CD4-positive, CD25-positive, alpha-beta regulatory T cell (primary cell): Measurements from ENCODE around the gene ZC3H12A. TPM values are rescaled to one million over a fixed set of nuclear protein-coding genes. Genes with fewer than 3 reads are reported as not detected.

Experiments
- ATAC-seq, 2 donors: fragments of 150-1000 bp; cut with Tn5 transposase; one replicate each; pipeline ENCODE4 v1.10.0; 2021; ENCODE audit warnings: low read depth in 2 of 2, moderate number of reproducible peaks in 2 of 2, moderate library complexity in 1 of 2
- DNase-seq, 3 donors: peaks; one replicate each; pipeline versions ENCODE4 v3.0.0 to v3.0.0-alpha.2; 2012 to 2022; ENCODE audit warnings: mixed read lengths in 1 of 3
- H3K27ac ChIP-seq: one replicate; pipeline ENCODE4 v1.7.0; 2013; ENCODE audit warnings: mild to moderate bottlenecking, low read length; ENCODE audit not compliant: insufficient read depth, poor library complexity, severe bottlenecking
- H3K27me3 ChIP-seq: one replicate; pipeline ENCODE4 v1.7.0; 2013; ENCODE audit warnings: low read length; ENCODE audit not compliant: control insufficient read depth, insufficient read depth
- H3K36me3 ChIP-seq: one replicate; pipeline ENCODE4 v1.7.0; 2013; ENCODE audit warnings: mild to moderate bottlenecking, low read length, moderate library complexity; ENCODE audit not compliant: control insufficient read depth, insufficient read depth
- H3K4me1 ChIP-seq: 2 replicates; pipeline ENCODE4 v1.7.0; 2013; ENCODE audit warnings: mild to moderate bottlenecking, low read length; ENCODE audit not compliant: insufficient read depth, control insufficient read depth, poor library complexity, severe bottlenecking
- H3K4me3 ChIP-seq: one replicate; pipeline ENCODE4 v1.7.0; 2013; ENCODE audit warnings: low read depth, mild to moderate bottlenecking, low read length, moderate library complexity
- H3K9me3 ChIP-seq, 2 experiments: 1 replicate in 1 of 2; 2 replicates in 1 of 2; pipeline ENCODE4 v1.7.0; 2013; ENCODE audit warnings: low read length in 2 of 2, mild to moderate bottlenecking in 1 of 2, moderate library complexity in 1 of 2; ENCODE audit not compliant: control insufficient read depth in 2 of 2
- H3K27ac Mint-ChIP-seq, 3 donors: one replicate each; pipeline ENCODE4 v1.8.0; 2020 to 2022; ENCODE audit warnings: mild to moderate bottlenecking in 3 of 3, mixed read lengths in 3 of 3, moderate library complexity in 2 of 3
- H3K27me3 Mint-ChIP-seq: one replicate; pipeline ENCODE4 v1.8.0; 2022; ENCODE audit warnings: mild to moderate bottlenecking, mixed read lengths
- H3K36me3 Mint-ChIP-seq: one replicate; pipeline ENCODE4 v1.8.0; 2020; ENCODE audit warnings: mixed read lengths
- H3K4me1 Mint-ChIP-seq, 4 donors: one replicate each; pipeline ENCODE4 v1.8.0; 2020 to 2022; ENCODE audit warnings: mixed read lengths in 4 of 4, mild to moderate bottlenecking in 1 of 4
- H3K4me3 Mint-ChIP-seq, 4 donors: one replicate each; pipeline ENCODE4 v1.8.0; 2020 to 2022; ENCODE audit warnings: mild to moderate bottlenecking in 4 of 4, mixed read lengths in 4 of 4, moderate library complexity in 3 of 4
- H3K9me3 Mint-ChIP-seq, 7 donors: one replicate each; pipeline ENCODE4 v1.8.0; 2020 to 2022; ENCODE audit warnings: mixed read lengths in 7 of 7, mild to moderate bottlenecking in 3 of 7, moderate library complexity in 2 of 7
- polyA plus RNA-seq, 4 donors: library from polyadenylated mRNA; unstranded; fragments of 300-500 nt; fragmentation: Illumina TruSeq; gene quantifications; one replicate each; pipeline ENCODE4 v1.2.3, GENCODE V29; 2021
- total RNA-seq: library from RNA; stranded (reverse); gene quantifications from one replicate; pipeline ENCODE4 v1.2.3, GENCODE V29; 2022

ZC3H12A gene
- total and polyA plus RNA-seq, 5 donors from 2014 or later = 9.9 to 205 (median 13.3) TPM

GRCh38 chr1:37458551-37458950, 15.8 kb upstream of the ZC3H12A start:
- H3K27ac Mint-ChIP-seq = no peak overlapping the region
- H3K27me3 Mint-ChIP-seq = no peaks in the 10 kb centered on the region
- H3K9me3 Mint-ChIP-seq = no peaks in the 10 kb centered on the region
- Histone ChIP-seq H3K4me3 (no peak overlapping the region), H3K27me3 (no peaks in the 10 kb centered on the region), H3K27ac (no peak overlapping the region), H3K36me3 (no peaks in the 10 kb centered on the region), H3K4me1 (peaks cover 4% of the 10 kb centered on the region), H3K9me3 (no peaks in the 10 kb centered on the region)
- peak in 1 of 3 donors; percentile 8 for DNase-seq
- ATAC-seq = no peak
- H3K36me3 Mint-ChIP-seq = peaks cover 7% of the 10 kb centered on the region
- no peak overlapping the region for H3K4me3 Mint-ChIP-seq
- peaks cover 0 to 8% (median 6%) of the 10 kb centered on the region in 4 donors for H3K4me1 Mint-ChIP-seq

DNA sequence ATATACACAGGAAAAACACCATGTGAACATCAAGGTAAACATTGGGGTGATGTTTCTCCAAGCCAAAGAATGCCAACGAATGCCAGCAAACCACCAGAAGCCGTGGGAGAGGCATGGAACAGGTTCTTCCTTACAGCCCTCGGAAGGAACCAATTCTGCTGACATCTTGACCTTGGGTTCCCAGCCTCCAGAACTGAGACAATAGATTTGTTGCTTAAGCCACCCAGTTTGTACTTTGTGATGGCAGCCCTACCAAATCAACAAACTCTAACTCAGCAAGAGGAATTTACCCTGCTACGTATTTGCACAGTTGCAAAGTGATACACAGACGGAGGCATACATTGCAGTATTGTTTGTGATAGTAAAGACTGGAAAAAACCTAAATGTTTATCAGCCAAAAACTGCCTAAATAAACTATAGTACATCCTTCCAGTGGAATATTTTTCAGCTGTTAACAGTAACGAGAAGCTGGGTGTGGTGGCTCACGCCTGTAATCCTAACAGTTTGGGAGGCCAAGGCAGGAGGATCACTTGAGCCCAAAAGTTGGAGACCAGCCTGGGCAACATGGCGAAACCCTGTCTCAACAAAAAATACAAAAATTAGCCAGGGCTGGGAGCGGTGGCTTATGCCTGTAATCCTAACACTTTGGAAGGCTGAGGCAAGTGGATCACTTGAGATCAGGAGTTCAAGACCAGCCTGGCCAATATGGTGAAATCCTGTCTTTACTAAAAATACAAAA, 12.5 kb upstream of the ZC3H12A start:
- no peaks in the 10 kb centered on the region for H3K36me3 ChIP-seq
- no peak for ATAC-seq
- Mint-ChIP-seq H3K36me3 (no peaks in the 10 kb centered on the region), H3K4me1 (peaks cover 0 to 2% (median 0%) of the 10 kb centered on the region in 4 donors), H3K27me3 (no peaks in the 10 kb centered on the region), H3K27ac (peak overlapping the region in 1 of 3 donors; percentile 18), H3K9me3 (no peaks in the 10 kb centered on the region), H3K4me3 (no peak overlapping the region)
- H3K9me3 ChIP-seq = no peaks in the 10 kb centered on the region
- no peak for DNase-seq
- H3K4me3 ChIP-seq = no peak overlapping the region
- H3K4me1 ChIP-seq = no peaks in the 10 kb centered on the region
- no peaks in the 10 kb centered on the region for H3K27me3 ChIP-seq
- H3K27ac ChIP-seq = no peak overlapping the region

GRCh38 chr1:37464443-37464842, 9.9 kb upstream of the ZC3H12A start:
- Mint-ChIP-seq H3K27ac (no peak overlapping the region), H3K36me3 (peaks cover 2% of the 10 kb centered on the region), H3K27me3 (no peaks in the 10 kb centered on the region), H3K9me3 (no peaks in the 10 kb centered on the region), H3K4me3 (no peak overlapping the region), H3K4me1 (peaks cover 0 to 6% (median 2%) of the 10 kb centered on the region in 4 donors)
- Histone ChIP-seq H3K4me1 (no peaks in the 10 kb centered on the region), H3K27me3 (no peaks in the 10 kb centered on the region), H3K36me3 (no peaks in the 10 kb centered on the region), H3K9me3 (no peaks in the 10 kb centered on the region), H3K27ac (no peak overlapping the region), H3K4me3 (no peak overlapping the region)
- no peak for ATAC-seq
- no peak for DNase-seq

DNA sequence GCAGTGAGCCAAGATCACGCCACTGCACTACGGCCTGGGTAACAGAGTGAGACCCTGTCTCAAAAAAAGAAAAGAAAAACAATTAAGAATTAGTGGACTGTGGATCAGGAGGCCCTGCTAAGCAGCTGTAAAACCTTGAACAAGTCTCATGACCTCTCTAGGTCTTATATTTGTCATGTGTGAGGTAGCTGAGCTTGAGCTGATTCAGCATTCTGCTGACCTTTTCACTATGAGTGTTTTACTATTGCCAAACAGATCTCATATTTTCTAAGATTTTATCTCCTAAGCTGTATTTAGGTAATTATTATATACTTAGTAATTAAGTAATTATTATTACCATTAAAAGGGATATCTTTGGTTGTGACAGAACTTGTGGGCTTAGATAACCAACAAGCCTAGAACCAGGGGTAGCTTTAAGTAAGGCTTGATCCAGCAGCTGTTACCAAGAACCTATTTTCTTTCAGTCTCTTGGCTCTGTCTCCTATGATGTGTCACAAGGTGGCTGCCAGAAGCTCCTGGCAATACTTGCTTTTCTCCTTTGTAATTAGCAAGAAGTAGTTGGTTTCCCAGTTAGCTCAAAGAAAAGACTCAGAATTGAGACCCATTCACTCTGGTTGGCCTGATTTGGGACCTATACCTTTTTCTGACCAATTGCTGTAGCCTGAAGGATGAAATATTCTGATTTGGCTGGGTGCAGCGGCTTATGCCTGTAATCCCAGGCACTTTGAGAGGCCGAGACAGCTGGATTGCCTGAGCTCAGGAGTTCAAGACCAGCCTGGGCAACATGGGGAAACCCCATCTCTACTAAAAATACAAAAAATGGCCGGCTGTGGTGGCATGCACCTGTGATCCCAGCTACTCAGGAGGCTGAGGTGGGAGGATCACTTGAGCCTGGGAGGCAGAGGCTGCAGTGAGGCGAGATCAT, 8.5 kb upstream of the ZC3H12A start:
- peaks cover 6% of the 10 kb centered on the region for H3K36me3 Mint-ChIP-seq
- peaks cover 3 to 10% (median 6%) of the 10 kb centered on the region in 4 donors for H3K4me1 Mint-ChIP-seq
- H3K27me3 Mint-ChIP-seq = no peaks in the 10 kb centered on the region
- peak in 1 of 3 donors; percentile 25 for DNase-seq
- no peak for ATAC-seq
- no peak overlapping the region for H3K27ac Mint-ChIP-seq
- Histone ChIP-seq H3K9me3 (no peaks in the 10 kb centered on the region), H3K27me3 (no peaks in the 10 kb centered on the region), H3K27ac (no peak overlapping the region), H3K4me3 (no peak overlapping the region), H3K4me1 (no peaks in the 10 kb centered on the region), H3K36me3 (no peaks in the 10 kb centered on the region)
- H3K9me3 Mint-ChIP-seq = no peaks in the 10 kb centered on the region
- H3K4me3 Mint-ChIP-seq = no peak overlapping the region

- H3K36me3 ChIP-seq = no peaks in the 10 kb centered on the region
- no peaks in the 10 kb centered on the region for H3K9me3 ChIP-seq
- H3K4me1 Mint-ChIP-seq = peaks cover 9 to 24% (median 20%) of the 10 kb centered on the region in 4 donors
- peaks cover 9% of the 10 kb centered on the region for H3K4me1 ChIP-seq
- no peaks in the 10 kb centered on the region for H3K9me3 Mint-ChIP-seq
- peaks cover 6% of the 10 kb centered on the region for H3K36me3 Mint-ChIP-seq
- ATAC-seq (no peak), DNase-seq (no peak)
- H3K27ac ChIP-seq = no peak overlapping the region
- no peak overlapping the region for H3K4me3 Mint-ChIP-seq
- no peak overlapping the region for H3K27ac Mint-ChIP-seq
- H3K27me3 ChIP-seq = no peaks in the 10 kb centered on the region
- H3K27me3 Mint-ChIP-seq = no peaks in the 10 kb centered on the region
- no peak overlapping the region for H3K4me3 ChIP-seq
Measured at GRCh38 chr1:37468037-37468436, 6.3 kb upstream of the ZC3H12A start.

- H3K27me3 Mint-ChIP-seq = no peaks in the 10 kb centered on the region
- Histone ChIP-seq H3K27me3 (no peaks in the 10 kb centered on the region), H3K9me3 (no peaks in the 10 kb centered on the region), H3K27ac (no peak overlapping the region), H3K4me1 (peaks cover 19% of the 10 kb centered on the region), H3K36me3 (no peaks in the 10 kb centered on the region), H3K4me3 (no peak overlapping the region)
- H3K9me3 Mint-ChIP-seq = no peaks in the 10 kb centered on the region
- ATAC-seq = no peak
- H3K27ac Mint-ChIP-seq = peak overlapping the region in 1 of 3 donors; percentile 90
- H3K4me1 Mint-ChIP-seq = peaks cover 16 to 33% (median 30%) of the 10 kb centered on the region in 4 donors
- no peak overlapping the region for H3K4me3 Mint-ChIP-seq
- no peak for DNase-seq
- peaks cover 6% of the 10 kb centered on the region for H3K36me3 Mint-ChIP-seq
Measured at GRCh38 chr1:37469386-37469785, 5.0 kb upstream of the ZC3H12A start.

GRCh38 chr1:37471345-37472231, 2.8 kb upstream of the ZC3H12A start:
- peaks cover 16 to 33% (median 31%) of the 10 kb centered on the region in 4 donors for H3K4me1 Mint-ChIP-seq
- Histone ChIP-seq H3K36me3 (peaks cover 10% of the 10 kb centered on the region), H3K27ac (no peak overlapping the region), H3K27me3 (no peaks in the 10 kb centered on the region), H3K4me3 (no peak overlapping the region), H3K4me1 (peaks cover 27% of the 10 kb centered on the region), H3K9me3 (no peaks in the 10 kb centered on the region)
- H3K27ac Mint-ChIP-seq = peak overlapping the region in 2 of 3 donors; percentile 80 to 90
- DNase-seq (no peak), ATAC-seq (no peak)
- H3K36me3 Mint-ChIP-seq = peaks cover 11% of the 10 kb centered on the region
- peak overlapping the region; percentile 21 to 98 (median 68) for H3K4me3 Mint-ChIP-seq
- H3K9me3 Mint-ChIP-seq = peaks cover 0 to 3% (median 0%) of the 10 kb centered on the region in 7 donors
- H3K27me3 Mint-ChIP-seq = no peaks in the 10 kb centered on the region
